Stimulated activated CD4-positive, alpha-beta T cell treated with anti-CD3 and anti-CD28 coated beads, TNF-alpha, amount 100 ng/mL, for 1 hour (primary cell): Measurements from ENCODE around the gene ANP32E.
A peak's percentile ranks its signal among the peaks of the same experiment; 100 is the strongest.

Source experiments
- DNase-seq, 3 donors: peaks; one replicate each; pipeline ENCODE4 v3.0.0-alpha.2; 2020; ENCODE audit warnings: low read depth in 3 of 3, low spot score in 1 of 3

Gene ANP32E

DNA sequence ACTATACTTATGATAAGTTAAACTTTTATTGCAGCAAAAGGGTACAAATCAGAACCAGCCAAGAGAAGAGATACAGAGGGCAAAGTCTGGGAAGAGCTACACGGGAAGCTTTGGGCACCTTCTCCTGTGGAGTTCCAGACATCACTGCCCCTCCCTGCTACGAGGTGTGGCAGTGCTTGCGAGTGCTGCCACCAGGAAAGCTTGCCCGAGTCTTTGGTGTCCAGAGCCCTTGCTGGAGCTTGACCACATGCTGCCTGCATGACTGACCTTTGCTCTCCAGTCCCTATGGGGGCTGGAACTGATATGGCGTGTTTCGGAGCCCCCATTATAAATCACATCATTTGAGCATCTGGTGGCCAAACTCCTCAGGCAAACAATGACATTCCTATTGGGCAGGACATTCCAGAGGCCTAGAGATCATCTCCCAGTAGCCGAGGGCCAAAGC lies 62.7 kb downstream of the ANP32E start:
- no peak for DNase-seq

DNA sequence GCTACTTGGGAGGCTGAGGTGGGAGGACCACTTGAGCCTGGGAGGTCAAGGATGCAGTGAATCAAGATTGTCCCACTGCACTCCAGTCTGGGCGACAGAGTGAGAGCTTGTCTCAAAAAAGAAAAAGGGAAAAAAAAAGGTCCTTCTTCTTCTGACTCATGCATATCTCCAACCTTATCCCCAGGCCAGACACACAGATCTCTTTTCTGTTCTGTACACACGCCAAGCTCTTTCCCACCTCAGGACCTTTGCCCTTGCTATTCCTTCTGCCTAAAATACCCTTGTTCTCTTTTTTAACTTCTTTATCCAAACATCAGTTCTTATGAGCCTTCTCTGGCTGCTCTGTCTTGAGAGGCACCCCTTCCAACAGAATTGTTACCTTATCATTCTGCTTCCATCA lies 64.1 kb downstream of the ANP32E start:
- no peak for DNase-seq

DNA sequence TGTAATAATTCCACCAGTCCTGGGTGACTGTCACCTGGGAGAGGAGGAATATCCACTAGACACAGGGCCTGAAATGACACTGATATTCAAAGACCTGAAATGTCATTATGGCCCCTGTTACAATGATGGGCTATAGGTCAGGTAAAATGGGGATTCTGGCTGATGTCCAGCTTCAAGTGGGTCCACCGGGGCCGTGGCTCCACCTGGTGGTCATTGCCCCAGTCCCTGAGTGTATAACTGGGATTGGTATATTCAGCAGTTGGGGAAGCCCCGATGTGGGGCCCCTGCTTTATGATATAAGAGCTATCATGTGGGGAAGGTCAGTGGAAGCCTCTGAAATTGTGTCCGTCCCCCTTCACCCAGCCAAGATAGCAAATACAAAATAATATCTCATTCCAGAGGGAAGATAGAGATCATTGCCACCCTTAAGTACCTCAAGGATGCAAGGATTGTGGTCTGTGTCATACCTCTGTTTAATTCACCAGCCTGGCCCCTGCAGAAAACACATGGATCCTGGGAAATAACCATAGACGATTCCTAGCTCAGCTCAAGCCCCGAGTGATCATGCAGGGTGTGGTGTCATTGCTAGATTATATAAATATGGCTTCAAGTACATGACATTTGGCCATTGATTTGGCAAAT lies 66.8 kb downstream of the ANP32E start:
- peak in 1 of 3 donors; percentile 32 for DNase-seq
